HepG2 (cell line): ENCODE measurements around the gene SBNO2. TPM values are rescaled to one million over a fixed set of nuclear protein-coding genes. Genes with fewer than 3 reads are reported as not detected.

Experiments
- ATAC-seq: fragments of 200-7000 bp; cut with Tn5 transposase; 3 replicates; pipeline ENCODE4 v1.9.1; 2020; ENCODE audit warnings: mild to moderate bottlenecking, moderate library complexity
- BruUV-seq: library from RNA; stranded (reverse); fragments of 400-500 nt; replicated peaks from 2 replicates; lab custom pipeline; 2021; lab: Mats Ljungman, UMichigan
- CTCF ChIA-PET: fragments of 300-600 bp; formaldehyde crosslinking; extraction: SDS; loops from one replicate; lab custom pipeline; 2021; ENCODE audit warnings: low total read pairs, inconsistent platforms, low intra/inter-chr PET ratio; lab: Yijun Ruan, JAX
- POLR2A ChIA-PET: fragments of 350-600 bp; sonication (Branson Sonifier 250); formaldehyde crosslinking; loops from one replicate; lab custom pipeline; 2020; ENCODE audit warnings: antibody characterized with exemption, inconsistent platforms; lab: Yijun Ruan, JAX
- DNase-seq: peaks from one replicate; pipeline ENCODE4 v3.0.0-alpha.2; 2015; ENCODE audit warnings: low spot score
- FAIRE-seq: peaks from 3 replicates; lab custom pipeline; 2011; peaks lifted over from hg19 to GRCh38; lab: Jason Lieb, UNC
- H2AFZ ChIP-seq: one replicate; pipeline ENCODE4 v1.6.1; 2011; ENCODE audit warnings: low read length, inconsistent platforms
- H3K27ac ChIP-seq: fragments of 300-600 bp; 3 replicates; pipeline ENCODE4 v1.8.0; 2011; ENCODE audit warnings: mixed run types, mild to moderate bottlenecking, mixed read lengths, low read length, inconsistent platforms; ENCODE audit not compliant: insufficient read depth; ENCODE audit errors: extremely low read length
- H3K27me3 ChIP-seq, 2 experiments: fragments of 200-600 bp in 1 of 2; 2 replicates in 1 of 2; 3 replicates in 1 of 2; pipeline versions ENCODE4 v1.6.0 to v1.8.0; 2011; ENCODE audit warnings: low read length in 2 of 2, mild to moderate bottlenecking in 2 of 2, moderate library complexity in 2 of 2, inconsistent platforms in 1 of 2; ENCODE audit not compliant: insufficient read depth in 2 of 2, control insufficient read depth in 1 of 2
- H3K36me3 ChIP-seq, 2 experiments: fragments of 200-600 bp in 1 of 2; replicated peaks in 1 of 2; 2 replicates in 1 of 2; 3 replicates in 1 of 2; pipeline versions ENCODE4 v1.5.1 to v1.8.0; 2011; ENCODE audit warnings: low read length in 2 of 2, inconsistent platforms in 1 of 2; ENCODE audit not compliant: insufficient read depth in 2 of 2, control insufficient read depth in 1 of 2
- H3K4me1 ChIP-seq: 2 replicates; pipeline ENCODE4 v1.5.1; 2012; ENCODE audit warnings: low read length, inconsistent platforms; ENCODE audit not compliant: insufficient read depth
- H3K4me2 ChIP-seq: 2 replicates; pipeline ENCODE4 v1.6.0; 2011; ENCODE audit warnings: low read depth, low read length, inconsistent platforms
- H3K4me3 ChIP-seq, 3 experiments: fragments of 200-600 bp in 1 of 3; sonication (generic), shearing (Covaris generic) in 1 of 3; replicated peaks in 1 of 3; 2 replicates each; pipeline ENCODE4 v1.5.1; 2011 to 2016; ENCODE audit warnings: low read length in 3 of 3, inconsistent platforms in 2 of 3, low read depth in 2 of 3, mild to moderate bottlenecking in 2 of 3, control low read depth in 1 of 3, mixed read lengths in 1 of 3; ENCODE audit not compliant: insufficient read depth in 1 of 3
- H3K79me2 ChIP-seq: one replicate; pipeline ENCODE4 v1.6.1; 2011; ENCODE audit warnings: low read length, inconsistent platforms; ENCODE audit not compliant: insufficient read depth
- H3K9ac ChIP-seq: 2 replicates; pipeline ENCODE4 v1.6.0; 2011; ENCODE audit warnings: mild to moderate bottlenecking, low read depth, low read length, inconsistent platforms; ENCODE audit not compliant: insufficient read depth
- H3K9me3 ChIP-seq: 2 replicates; pipeline ENCODE4 v1.5.1; 2012; ENCODE audit warnings: mild to moderate bottlenecking, low read length
- H4K20me1 ChIP-seq: 2 replicates; pipeline ENCODE4 v1.6.0; 2011; ENCODE audit warnings: inconsistent platforms, mild to moderate bottlenecking, low read length, moderate library complexity; ENCODE audit not compliant: insufficient read depth
- AGO1 ChIP-seq: fragments of 200-400 bp; formaldehyde crosslinking; IDR thresholded peaks from 2 replicates; pipeline ENCODE4 v1.6.1; 2017; ENCODE audit warnings: mild to moderate bottlenecking, low read depth, low read length, moderate library complexity; ENCODE audit not compliant: poor library complexity, severe bottlenecking
- AGO2 ChIP-seq: fragments of 200-400 bp; formaldehyde crosslinking; optimal IDR thresholded peaks from 2 replicates; pipeline ENCODE3; 2017; ENCODE audit warnings: mild to moderate bottlenecking, low read depth, low read length, moderate library complexity
- FOXA1 ChIP-seq, 2 experiments: fragments of 450-650 bp in 1 of 2; sonication (generic) in 1 of 2; formaldehyde crosslinking in 1 of 2; IDR thresholded peaks; 2 replicates each; pipeline versions ENCODE4 v1.4.0 to v1.6.1; 2016 to 2020; ENCODE audit warnings: missing genetic modification reagents in 1 of 2
- HNRNPL ChIP-seq: fragments of 200-400 bp; formaldehyde crosslinking; IDR thresholded peaks from 2 replicates; pipeline ENCODE4 v1.6.1; 2017; ENCODE audit warnings: mild to moderate bottlenecking, low read depth, low read length
- HOXD1 ChIP-seq: sonication (generic); formaldehyde crosslinking; IDR thresholded peaks from 2 replicates; pipeline ENCODE4 v1.5.0; 2020; ENCODE audit warnings: missing genetic modification reagents
- POGZ ChIP-seq: sonication (generic); formaldehyde crosslinking; IDR thresholded peaks from 2 replicates; pipeline ENCODE4 v1.4.0; 2020; ENCODE audit warnings: mild to moderate bottlenecking, missing genetic modification reagents
- RAD51 ChIP-seq: fragments of 450-650 bp; IDR thresholded peaks from 2 replicates; pipeline ENCODE4 v1.6.1; 2016; ENCODE audit warnings: borderline replicate concordance
- TCF7 ChIP-seq: sonication (generic); IDR thresholded peaks from 2 replicates; pipeline ENCODE4 v1.6.1; 2016; ENCODE audit warnings: antibody characterized with exemption, low read depth
- ZFP62 ChIP-seq: sonication (generic); formaldehyde crosslinking; IDR thresholded peaks from 2 replicates; pipeline ENCODE4 v1.4.0; 2020; ENCODE audit warnings: missing genetic modification reagents
- ZNF556 ChIP-seq: sonication (generic); formaldehyde crosslinking; IDR thresholded peaks from 2 replicates; pipeline ENCODE4 v1.4.0; 2020; ENCODE audit warnings: mild to moderate bottlenecking, missing genetic modification reagents, borderline replicate concordance
- ZNF572 ChIP-seq: sonication (generic); formaldehyde crosslinking; IDR thresholded peaks from 2 replicates; pipeline ENCODE4 v1.5.1; 2020; ENCODE audit warnings: mild to moderate bottlenecking, missing genetic modification reagents
- WGBS: methylation state at CpG from one replicate; pipeline ENCODE4 v1.1.6; 2017; ENCODE audit warnings: low lambda C conversion rate; 5-methylcytosine and 5-hydroxymethylcytosine counted together
- in situ Hi-C: cut with HindIII; loops from 2 replicates; pipeline ENCODE4 v1.10.0; 2017; ENCODE audit warnings: low pct_unique_long_range_greater_than_20kb; ENCODE audit not compliant: extremely low pct_ligation_motif_present
- intact Hi-C: fragments of 100-400 bp; cut with micrococcal nuclease; formaldehyde crosslinking; loops from one replicate; pipeline ENCODE4 v1.10.0; 2022; ENCODE audit not compliant: unreplicated experiment
- polyA plus RNA-seq, 8 experiments: library from polyadenylated mRNA; depleted of rRNA in 3 of 8; stranded (reverse) in 7 of 8; unstranded in 1 of 8; fragments of >200 nt; fragmentation: Illumina TruSeq in 4 of 8; extraction: Trizol in 4 of 8; gene quantifications; 2 replicates each; pipeline versions ENCODE4 v1.2.1 to v1.2.3, GENCODE V29; 2011 to 2016; ENCODE audit warnings: low read depth in 4 of 8, missing spikeins in 1 of 8, mixed read lengths in 1 of 8; ENCODE audit not compliant: insufficient read depth in 1 of 8
- total RNA-seq, 5 experiments: library from RNA; depleted of rRNA; stranded (reverse); fragments of >200 nt; fragmentation: Illumina TruSeq; extraction: Trizol; gene quantifications; 2 replicates each; pipeline ENCODE4 v1.2.3, GENCODE V29; 2016; ENCODE audit warnings: low read depth in 1 of 5
- TF ChIP-seq, protein P1 (sequence below): IDR thresholded peaks from 2 replicates; pipeline ENCODE4 v1.6.1; 2016
- TF ChIP-seq, protein P2 (sequence below): sonication (generic); formaldehyde crosslinking; IDR thresholded peaks from 2 replicates; pipeline ENCODE4 v1.4.0; 2020; ENCODE audit warnings: missing genetic modification reagents
- TF ChIP-seq, protein P3 (sequence below): sonication (generic); formaldehyde crosslinking; IDR thresholded peaks from 2 replicates; pipeline ENCODE4 v1.5.1; 2020; ENCODE audit warnings: mild to moderate bottlenecking, missing genetic modification reagents, moderate library complexity

The SBNO2 gene
- total and polyA plus RNA-seq, 2 of the 13 experiments (the other 11 are each of a cell fraction or from before 2014, with no cell fraction given), result 8.6 to 10.4 TPM

DNA sequence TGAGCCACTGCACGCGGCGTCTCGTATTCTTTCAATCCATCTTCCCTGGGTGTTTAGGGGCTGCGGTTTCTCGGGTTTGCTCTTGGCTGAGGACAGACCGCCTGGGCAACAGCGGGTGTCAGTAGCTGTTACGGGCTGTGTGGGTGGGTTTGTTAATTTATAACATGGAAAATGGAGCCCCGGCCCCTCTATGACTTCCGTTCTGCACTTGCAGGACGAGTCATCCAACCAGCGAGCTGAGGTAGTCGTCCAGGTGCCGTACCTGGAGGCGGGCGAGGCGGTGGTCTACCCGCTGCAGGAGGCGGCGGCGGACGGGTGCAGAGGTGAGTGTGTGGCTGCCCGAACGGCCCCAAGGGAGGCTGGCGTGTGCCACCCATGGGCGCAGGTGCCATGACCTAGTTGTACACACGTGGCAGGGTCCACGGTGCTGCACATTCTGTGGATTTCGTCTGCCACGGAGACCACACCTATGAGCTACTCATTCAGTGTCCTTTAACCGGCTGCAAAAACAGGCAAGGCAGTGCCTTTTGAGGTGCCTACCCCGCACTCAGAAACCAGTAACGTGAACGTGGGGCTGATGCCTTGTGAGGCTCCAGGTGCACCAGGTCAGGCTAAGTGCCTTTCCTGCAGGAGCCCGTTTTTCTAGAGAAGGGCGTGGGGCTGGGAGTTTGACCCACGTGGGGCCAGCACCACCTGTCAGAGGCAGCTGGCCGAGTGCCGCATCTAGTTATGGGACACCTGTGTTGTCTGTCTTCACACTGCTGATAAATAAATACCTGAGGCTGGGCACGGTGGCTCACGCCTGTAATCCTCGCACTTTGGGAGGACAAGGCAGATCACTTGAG is 89.8 kb downstream of the SBNO2 start:
- H3K27me3 ChIP-seq, result no peaks in the 10 kb centered on the region
- CTCF ChIA-PET, result no interaction called here
- BruUV-seq, result no TSS peak
- H4K20me1 ChIP-seq, result no peaks in the 10 kb centered on the region
- in situ Hi-C loops (no loop called here), intact Hi-C loops (no loop called here)
- FAIRE-seq (no peak), DNase-seq (no peak), ATAC-seq (no peak)
- H3K79me2 ChIP-seq, result no peaks in the 10 kb centered on the region
- peaks cover 8 to 14% of the 10 kb centered on the region in 2 experiments; a peak in 4 of 5 replicates for H3K36me3 ChIP-seq
- no peak overlapping the region for H2AFZ ChIP-seq
- no peaks in the 10 kb centered on the region for H3K9me3 ChIP-seq
- peaks cover 9% of the 10 kb centered on the region for H3K4me1 ChIP-seq
- POLR2A ChIA-PET, result interaction anchor here (1.2 to 2.1 kb wide), 4 partner anchors 9 to 29 kb away, joined by 3 to 8 read pairs (median 6); no protein-coding TSS in a partner anchor
- H3K27ac ChIP-seq, result no peak overlapping the region
- no peak overlapping the region for H3K9ac ChIP-seq
- 95% methylated on average over 27 of the region's 43 CpGs for WGBS
- no peak overlapping the region for H3K4me3 ChIP-seq
- no peak overlapping the region for H3K4me2 ChIP-seq
- no peak for TF ChIP-seq POGZ (CRISPR knock-in tag)
- no peak for TF ChIP-seq RAD51
- peak; percentile 39 for TF ChIP-seq AGO1
- TF ChIP-seq ZNF572 (CRISPR knock-in tag), result 0 out of 2 replicates have a peak, but pooled peaks have one; percentile 28
- TF ChIP-seq ZFP62 (CRISPR knock-in tag), result no peak
- 0 out of 2 replicates have a peak, but pooled peaks have one; percentile 29 for TF ChIP-seq HNRNPL
- TF ChIP-seq, protein P1, sequence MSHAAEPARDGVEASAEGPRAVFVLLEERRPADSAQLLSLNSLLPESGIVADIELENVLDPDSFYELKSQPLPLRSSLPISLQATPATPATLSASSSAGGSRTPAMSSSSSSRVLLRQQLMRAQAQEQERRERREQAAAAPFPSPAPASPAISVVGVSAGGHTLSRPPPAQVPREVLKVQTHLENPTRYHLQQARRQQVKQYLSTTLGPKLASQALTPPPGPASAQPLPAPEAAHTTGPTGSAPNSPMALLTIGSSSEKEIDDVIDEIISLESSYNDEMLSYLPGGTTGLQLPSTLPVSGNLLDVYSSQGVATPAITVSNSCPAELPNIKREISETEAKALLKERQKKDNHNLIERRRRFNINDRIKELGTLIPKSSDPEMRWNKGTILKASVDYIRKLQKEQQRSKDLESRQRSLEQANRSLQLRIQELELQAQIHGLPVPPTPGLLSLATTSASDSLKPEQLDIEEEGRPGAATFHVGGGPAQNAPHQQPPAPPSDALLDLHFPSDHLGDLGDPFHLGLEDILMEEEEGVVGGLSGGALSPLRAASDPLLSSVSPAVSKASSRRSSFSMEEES (CRISPR knock-in tag), result no peak
- no peak for TF ChIP-seq TCF7
- TF ChIP-seq ZNF556, result no peak
- no peak for TF ChIP-seq FOXA1 (IDR thresholded peaks at IDR 0.05)
- no peak for TF ChIP-seq FOXA1 (CRISPR knock-in tag; IDR thresholded peaks at IDR 0.05)
- TF ChIP-seq, protein P2, sequence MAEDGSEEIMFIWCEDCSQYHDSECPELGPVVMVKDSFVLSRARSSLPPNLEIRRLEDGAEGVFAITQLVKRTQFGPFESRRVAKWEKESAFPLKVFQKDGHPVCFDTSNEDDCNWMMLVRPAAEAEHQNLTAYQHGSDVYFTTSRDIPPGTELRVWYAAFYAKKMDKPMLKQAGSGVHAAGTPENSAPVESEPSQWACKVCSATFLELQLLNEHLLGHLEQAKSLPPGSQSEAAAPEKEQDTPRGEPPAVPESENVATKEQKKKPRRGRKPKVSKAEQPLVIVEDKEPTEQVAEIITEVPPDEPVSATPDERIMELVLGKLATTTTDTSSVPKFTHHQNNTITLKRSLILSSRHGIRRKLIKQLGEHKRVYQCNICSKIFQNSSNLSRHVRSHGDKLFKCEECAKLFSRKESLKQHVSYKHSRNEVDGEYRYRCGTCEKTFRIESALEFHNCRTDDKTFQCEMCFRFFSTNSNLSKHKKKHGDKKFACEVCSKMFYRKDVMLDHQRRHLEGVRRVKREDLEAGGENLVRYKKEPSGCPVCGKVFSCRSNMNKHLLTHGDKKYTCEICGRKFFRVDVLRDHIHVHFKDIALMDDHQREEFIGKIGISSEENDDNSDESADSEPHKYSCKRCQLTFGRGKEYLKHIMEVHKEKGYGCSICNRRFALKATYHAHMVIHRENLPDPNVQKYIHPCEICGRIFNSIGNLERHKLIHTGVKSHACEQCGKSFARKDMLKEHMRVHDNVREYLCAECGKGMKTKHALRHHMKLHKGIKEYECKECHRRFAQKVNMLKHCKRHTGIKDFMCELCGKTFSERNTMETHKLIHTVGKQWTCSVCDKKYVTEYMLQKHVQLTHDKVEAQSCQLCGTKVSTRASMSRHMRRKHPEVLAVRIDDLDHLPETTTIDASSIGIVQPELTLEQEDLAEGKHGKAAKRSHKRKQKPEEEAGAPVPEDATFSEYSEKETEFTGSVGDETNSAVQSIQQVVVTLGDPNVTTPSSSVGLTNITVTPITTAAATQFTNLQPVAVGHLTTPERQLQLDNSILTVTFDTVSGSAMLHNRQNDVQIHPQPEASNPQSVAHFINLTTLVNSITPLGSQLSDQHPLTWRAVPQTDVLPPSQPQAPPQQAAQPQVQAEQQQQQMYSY, result no peak
- TF ChIP-seq HOXD1 (CRISPR knock-in tag), result no peak
- peak; percentile 64 for TF ChIP-seq AGO2
- TF ChIP-seq, protein P3, sequence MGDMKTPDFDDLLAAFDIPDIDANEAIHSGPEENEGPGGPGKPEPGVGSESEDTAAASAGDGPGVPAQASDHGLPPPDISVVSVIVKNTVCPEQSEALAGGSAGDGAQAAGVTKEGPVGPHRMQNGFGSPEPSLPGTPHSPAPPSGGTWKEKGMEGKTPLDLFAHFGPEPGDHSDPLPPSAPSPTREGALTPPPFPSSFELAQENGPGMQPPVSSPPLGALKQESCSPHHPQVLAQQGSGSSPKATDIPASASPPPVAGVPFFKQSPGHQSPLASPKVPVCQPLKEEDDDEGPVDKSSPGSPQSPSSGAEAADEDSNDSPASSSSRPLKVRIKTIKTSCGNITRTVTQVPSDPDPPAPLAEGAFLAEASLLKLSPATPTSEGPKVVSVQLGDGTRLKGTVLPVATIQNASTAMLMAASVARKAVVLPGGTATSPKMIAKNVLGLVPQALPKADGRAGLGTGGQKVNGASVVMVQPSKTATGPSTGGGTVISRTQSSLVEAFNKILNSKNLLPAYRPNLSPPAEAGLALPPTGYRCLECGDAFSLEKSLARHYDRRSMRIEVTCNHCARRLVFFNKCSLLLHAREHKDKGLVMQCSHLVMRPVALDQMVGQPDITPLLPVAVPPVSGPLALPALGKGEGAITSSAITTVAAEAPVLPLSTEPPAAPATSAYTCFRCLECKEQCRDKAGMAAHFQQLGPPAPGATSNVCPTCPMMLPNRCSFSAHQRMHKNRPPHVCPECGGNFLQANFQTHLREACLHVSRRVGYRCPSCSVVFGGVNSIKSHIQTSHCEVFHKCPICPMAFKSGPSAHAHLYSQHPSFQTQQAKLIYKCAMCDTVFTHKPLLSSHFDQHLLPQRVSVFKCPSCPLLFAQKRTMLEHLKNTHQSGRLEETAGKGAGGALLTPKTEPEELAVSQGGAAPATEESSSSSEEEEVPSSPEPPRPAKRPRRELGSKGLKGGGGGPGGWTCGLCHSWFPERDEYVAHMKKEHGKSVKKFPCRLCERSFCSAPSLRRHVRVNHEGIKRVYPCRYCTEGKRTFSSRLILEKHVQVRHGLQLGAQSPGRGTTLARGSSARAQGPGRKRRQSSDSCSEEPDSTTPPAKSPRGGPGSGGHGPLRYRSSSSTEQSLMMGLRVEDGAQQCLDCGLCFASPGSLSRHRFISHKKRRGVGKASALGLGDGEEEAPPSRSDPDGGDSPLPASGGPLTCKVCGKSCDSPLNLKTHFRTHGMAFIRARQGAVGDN (CRISPR knock-in tag), result no peak; the same call in 1 of the 2 replicates
